Stimulated activated effector memory CD8-positive, alpha-beta T cell treated with anti-CD3 and anti-CD28 coated beads, Interleukin-12 subunit alpha, Interleukin-12 subunit beta, amount 100 ng/mL, for 72 hours (primary cell): ENCODE data around the gene TSPAN11.
"Not testable (repeated sequence)": the region's sequence is repeated elsewhere in the genome, so short reads cannot be mapped to it uniquely, and the experiment has no call there.

Experiments
- ATAC-seq: fragments of 150-1000 bp; cut with Tn5 transposase; 2 replicates; pipeline ENCODE4 v1.10.0; 2021
- DNase-seq, 2 donors: peaks; one replicate each; pipeline ENCODE4 v3.0.0; 2021 to 2022; ENCODE audit warnings: low spot score in 2 of 2
- H3K27ac Mint-ChIP-seq: one replicate; pipeline ENCODE4 v1.8.0; 2022; ENCODE audit warnings: mild to moderate bottlenecking, mixed read lengths
- H3K36me3 Mint-ChIP-seq: one replicate; pipeline ENCODE4 v1.8.0; 2022; ENCODE audit warnings: mild to moderate bottlenecking, mixed read lengths
- H3K4me1 Mint-ChIP-seq: one replicate; pipeline ENCODE4 v1.8.0; 2022; ENCODE audit warnings: mixed read lengths
- H3K4me3 Mint-ChIP-seq: one replicate; pipeline ENCODE4 v1.8.0; 2022; ENCODE audit warnings: mild to moderate bottlenecking, mixed read lengths
- H3K9me3 Mint-ChIP-seq: one replicate; pipeline ENCODE4 v1.8.0; 2022; ENCODE audit warnings: mixed read lengths

The TSPAN11 gene, protein sequence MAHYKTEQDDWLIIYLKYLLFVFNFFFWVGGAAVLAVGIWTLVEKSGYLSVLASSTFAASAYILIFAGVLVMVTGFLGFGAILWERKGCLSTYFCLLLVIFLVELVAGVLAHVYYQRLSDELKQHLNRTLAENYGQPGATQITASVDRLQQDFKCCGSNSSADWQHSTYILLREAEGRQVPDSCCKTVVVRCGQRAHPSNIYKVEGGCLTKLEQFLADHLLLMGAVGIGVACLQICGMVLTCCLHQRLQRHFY

GRCh38 chr12:30926243-30927221 is at the start of gene TSPAN11:
TSPAN11 (plus strand) TSS chr12:30926748; CDS start chr12:30953992, 27,244 bp downstream.
- Mint-ChIP-seq H3K36me3 (no peaks in the 10 kb centered on the region), H3K4me3 (no peak within 1 kb of the TSS), H3K4me1 (no peaks in the 10 kb centered on the region), H3K9me3 (no peaks in the 10 kb centered on the region), H3K27ac (no peak within 1 kb of the TSS)
- DNase-seq (no peak), ATAC-seq (no peak)

GRCh38 chr12:30877105-30877875 is 49.3 kb upstream of the TSPAN11 start:
- DNase-seq (no peak), ATAC-seq (no peak)
- H3K27ac Mint-ChIP-seq = no peak overlapping the region
- no peaks in the 10 kb centered on the region for H3K9me3 Mint-ChIP-seq
- H3K4me3 Mint-ChIP-seq = no peak overlapping the region
- no peaks in the 10 kb centered on the region for H3K36me3 Mint-ChIP-seq
- H3K4me1 Mint-ChIP-seq = no peaks in the 10 kb centered on the region

DNA sequence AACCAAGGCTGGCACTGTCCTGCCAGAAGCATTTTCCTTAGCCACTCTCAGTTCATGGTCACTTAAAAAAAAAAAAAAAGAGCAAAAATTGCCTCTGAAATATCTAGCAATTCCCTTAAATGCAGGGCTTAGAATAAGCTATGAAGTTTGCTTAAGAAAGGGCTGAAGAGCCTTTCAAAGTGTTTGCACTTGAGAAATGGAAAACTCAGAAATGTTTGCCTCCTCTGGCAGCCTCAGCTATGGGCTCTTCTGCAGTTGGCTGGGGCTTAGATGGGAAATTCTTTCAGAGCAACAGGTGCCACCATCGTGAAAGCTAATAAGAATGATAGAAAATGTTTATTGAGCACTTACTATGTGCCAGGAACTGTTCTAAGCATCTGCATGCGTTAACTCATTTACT is 48.5 kb upstream of the TSPAN11 start:
- Mint-ChIP-seq H3K9me3 (no peaks in the 10 kb centered on the region), H3K4me1 (no peaks in the 10 kb centered on the region), H3K27ac (no peak overlapping the region), H3K36me3 (no peaks in the 10 kb centered on the region), H3K4me3 (no peak overlapping the region)
- DNase-seq = no peak
- no peak for ATAC-seq

DNA sequence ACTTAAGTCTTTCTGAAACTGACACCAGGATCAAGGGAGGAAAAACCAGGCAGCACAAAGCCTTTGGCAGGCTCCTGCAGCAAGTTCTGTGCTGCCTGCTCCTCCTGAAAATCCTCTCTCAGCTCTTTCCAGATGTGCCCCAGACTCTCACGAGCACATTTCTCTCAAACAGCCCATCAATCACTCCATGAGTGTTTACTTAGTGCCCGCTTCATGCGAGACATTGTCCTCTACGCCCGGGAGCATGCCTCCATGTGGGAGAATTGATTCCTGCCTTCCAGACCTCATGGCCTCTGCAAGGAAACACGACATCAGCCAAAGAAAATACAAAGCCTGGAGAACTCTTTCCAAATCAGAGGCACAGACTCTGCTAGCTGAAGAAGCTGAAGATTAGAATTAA is 46.5 kb upstream of the TSPAN11 start:
- no peaks in the 10 kb centered on the region for H3K4me1 Mint-ChIP-seq
- no peaks in the 10 kb centered on the region for H3K36me3 Mint-ChIP-seq
- no peak overlapping the region for H3K4me3 Mint-ChIP-seq
- peaks cover 2% of the 10 kb centered on the region for H3K9me3 Mint-ChIP-seq
- H3K27ac Mint-ChIP-seq = no peak overlapping the region
- DNase-seq (no peak), ATAC-seq (no peak)

GRCh38 chr12:30880813-30881212 is 45.7 kb upstream of the TSPAN11 start:
- ATAC-seq (no peak), DNase-seq (no peak)
- H3K9me3 Mint-ChIP-seq = peaks cover 2% of the 10 kb centered on the region
- no peak overlapping the region for H3K27ac Mint-ChIP-seq
- no peaks in the 10 kb centered on the region for H3K4me1 Mint-ChIP-seq
- no peaks in the 10 kb centered on the region for H3K36me3 Mint-ChIP-seq
- no peak overlapping the region for H3K4me3 Mint-ChIP-seq

GRCh38 chr12:30882706-30883105 is 43.8 kb upstream of the TSPAN11 start:
- ATAC-seq (no peak), DNase-seq (no peak)
- H3K9me3 Mint-ChIP-seq = peaks cover 13% of the 10 kb centered on the region
- H3K27ac Mint-ChIP-seq = no peak overlapping the region
- H3K4me1 Mint-ChIP-seq = no peaks in the 10 kb centered on the region
- no peaks in the 10 kb centered on the region for H3K36me3 Mint-ChIP-seq
- H3K4me3 Mint-ChIP-seq = no peak overlapping the region

DNA sequence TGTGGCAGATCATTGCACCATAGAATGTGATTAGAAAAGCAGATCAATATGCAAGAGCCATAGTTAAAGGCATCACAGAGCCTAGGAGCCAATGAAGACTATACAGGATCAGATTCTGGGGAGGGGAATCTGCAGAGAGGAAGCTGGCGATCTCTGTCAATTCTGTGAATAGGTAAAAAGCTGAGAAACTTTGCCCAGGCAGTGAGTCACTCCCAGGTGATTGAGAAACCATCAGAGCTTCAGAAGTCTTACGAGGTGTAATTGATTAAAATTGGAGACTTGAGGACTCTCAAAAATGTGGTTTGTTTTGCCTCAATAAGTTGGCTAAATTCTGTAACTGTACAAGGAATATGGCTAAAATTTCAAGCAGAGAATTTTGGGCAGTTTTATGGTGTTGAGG is 41.7 kb upstream of the TSPAN11 start:
- Mint-ChIP-seq H3K27ac (no peak overlapping the region), H3K4me1 (no peaks in the 10 kb centered on the region), H3K36me3 (no peaks in the 10 kb centered on the region), H3K9me3 (peaks cover 17% of the 10 kb centered on the region), H3K4me3 (no peak overlapping the region)
- DNase-seq = no peak
- ATAC-seq = no peak

- ATAC-seq = peak; percentile 26
- Mint-ChIP-seq H3K4me3 (no peak overlapping the region), H3K36me3 (no peaks in the 10 kb centered on the region), H3K27ac (no peak overlapping the region), H3K9me3 (peaks cover 17% of the 10 kb centered on the region), H3K4me1 (no peaks in the 10 kb centered on the region)
- DNase-seq = no peak
Measured at GRCh38 chr12:30885321-30885720, 41.2 kb upstream of the TSPAN11 start.

- Mint-ChIP-seq H3K4me3 (no peak overlapping the region), H3K9me3 (peaks cover 17% of the 10 kb centered on the region), H3K36me3 (no peaks in the 10 kb centered on the region), H3K27ac (no peak overlapping the region), H3K4me1 (no peaks in the 10 kb centered on the region)
- DNase-seq = no peak
- ATAC-seq = no peak
Measured at GRCh38 chr12:30887226-30887625, 39.3 kb upstream of the TSPAN11 start.

DNA sequence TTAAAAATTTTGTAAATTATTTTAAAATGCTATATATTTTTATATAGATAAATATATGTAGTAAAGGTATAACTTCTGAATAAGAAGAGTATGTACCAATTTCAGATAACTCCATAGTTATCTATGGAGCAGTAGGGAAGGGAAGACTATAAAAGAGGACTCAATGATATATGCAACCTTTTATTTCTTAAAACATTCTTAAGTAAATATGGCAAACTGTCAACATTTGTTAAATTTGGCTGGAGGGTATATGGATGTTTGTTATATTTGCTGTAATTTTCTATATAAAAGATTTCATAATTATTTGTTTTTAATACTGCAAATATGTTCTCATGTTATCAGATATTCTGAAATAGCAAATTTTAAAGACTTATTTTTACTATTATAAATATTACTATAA is 38.3 kb upstream of the TSPAN11 start:
- no peaks in the 10 kb centered on the region for H3K4me1 Mint-ChIP-seq
- no peaks in the 10 kb centered on the region for H3K36me3 Mint-ChIP-seq
- H3K27ac Mint-ChIP-seq = no peak overlapping the region
- DNase-seq = no peak
- ATAC-seq = no peak
- no peak overlapping the region for H3K4me3 Mint-ChIP-seq
- H3K9me3 Mint-ChIP-seq = peaks cover 17% of the 10 kb centered on the region

DNA sequence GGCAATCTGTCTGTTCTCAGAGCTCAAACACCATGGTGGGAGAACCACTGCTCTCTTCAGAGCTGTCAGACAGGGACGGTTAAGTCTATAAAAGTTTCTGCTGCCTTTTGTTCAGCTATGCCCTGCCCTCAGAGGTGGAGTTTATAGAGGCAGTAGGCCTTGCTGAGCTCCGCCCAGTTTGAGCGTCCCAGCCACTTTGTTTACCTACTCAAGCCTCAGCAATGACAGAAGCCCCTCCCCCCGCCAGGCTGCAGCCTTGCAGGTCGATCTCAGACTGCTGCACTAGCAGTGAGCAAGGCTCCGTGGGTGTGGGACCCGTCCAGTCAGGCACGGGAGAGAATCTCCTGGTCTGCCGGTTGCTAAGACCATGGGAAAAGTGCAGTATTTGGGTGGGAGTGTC is 32.0 kb upstream of the TSPAN11 start:
- not testable (repeated sequence) for H3K36me3 Mint-ChIP-seq, H3K9me3 Mint-ChIP-seq, H3K4me3 Mint-ChIP-seq, DNase-seq, H3K4me1 Mint-ChIP-seq, ATAC-seq, H3K27ac Mint-ChIP-seq

GRCh38 chr12:30896461-30896860 is 30.1 kb upstream of the TSPAN11 start:
- DNase-seq (no peak), ATAC-seq (no peak)
- H3K4me3 Mint-ChIP-seq = no peak overlapping the region
- H3K9me3 Mint-ChIP-seq = no peaks in the 10 kb centered on the region
- no peak overlapping the region for H3K27ac Mint-ChIP-seq
- H3K4me1 Mint-ChIP-seq = no peaks in the 10 kb centered on the region
- no peaks in the 10 kb centered on the region for H3K36me3 Mint-ChIP-seq

DNA sequence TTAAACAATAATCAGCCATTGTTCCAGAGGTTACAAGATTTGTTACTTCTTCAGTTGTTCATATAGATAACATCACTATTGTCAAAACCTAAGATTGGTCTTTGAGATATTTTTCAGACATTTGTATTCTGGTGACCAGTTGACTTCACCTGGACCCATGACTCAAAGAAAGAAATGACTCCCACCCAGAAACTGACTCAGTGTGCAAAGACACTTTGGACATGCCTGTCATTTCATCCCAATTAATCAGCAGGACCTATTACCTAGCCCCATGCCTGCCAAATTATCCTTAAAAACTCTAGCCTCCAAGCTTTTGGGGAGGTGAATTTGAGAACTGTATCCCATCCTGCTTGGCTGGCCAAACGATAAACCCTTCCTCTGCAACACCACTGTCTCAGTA is 27.7 kb upstream of the TSPAN11 start:
- H3K4me3 Mint-ChIP-seq = no peak overlapping the region
- H3K9me3 Mint-ChIP-seq = no peaks in the 10 kb centered on the region
- H3K4me1 Mint-ChIP-seq = no peaks in the 10 kb centered on the region
- ATAC-seq (no peak), DNase-seq (no peak)
- no peaks in the 10 kb centered on the region for H3K36me3 Mint-ChIP-seq
- no peak overlapping the region for H3K27ac Mint-ChIP-seq

GRCh38 chr12:30900351-30900750 is 26.2 kb upstream of the TSPAN11 start:
- ATAC-seq (no peak), DNase-seq (no peak)
- no peaks in the 10 kb centered on the region for H3K9me3 Mint-ChIP-seq
- H3K4me1 Mint-ChIP-seq = no peaks in the 10 kb centered on the region
- no peak overlapping the region for H3K27ac Mint-ChIP-seq
- no peaks in the 10 kb centered on the region for H3K36me3 Mint-ChIP-seq
- no peak overlapping the region for H3K4me3 Mint-ChIP-seq

- Mint-ChIP-seq H3K27ac (no peak overlapping the region), H3K4me1 (no peaks in the 10 kb centered on the region), H3K36me3 (no peaks in the 10 kb centered on the region), H3K9me3 (no peaks in the 10 kb centered on the region), H3K4me3 (no peak overlapping the region)
- no peak for ATAC-seq
- DNase-seq = no peak
Measured at GRCh38 chr12:30902001-30902400, 24.5 kb upstream of the TSPAN11 start.
